GM19035 (cell line): ENCODE results near the gene GATA5.
A peak's percentile ranks its signal among the peaks of the same experiment; 100 is the strongest.
"Not testable (repeated sequence)": the region's sequence is repeated elsewhere in the genome, so short reads cannot be mapped to it uniquely, and the experiment has no call there.

Source experiments
- ATAC-seq: cut with Tn5 transposase; IDR thresholded peaks from one replicate; pipeline ENCODE4 v1.9.1; 2021; ENCODE audit not compliant: unreplicated experiment

The GATA5 gene

DNA sequence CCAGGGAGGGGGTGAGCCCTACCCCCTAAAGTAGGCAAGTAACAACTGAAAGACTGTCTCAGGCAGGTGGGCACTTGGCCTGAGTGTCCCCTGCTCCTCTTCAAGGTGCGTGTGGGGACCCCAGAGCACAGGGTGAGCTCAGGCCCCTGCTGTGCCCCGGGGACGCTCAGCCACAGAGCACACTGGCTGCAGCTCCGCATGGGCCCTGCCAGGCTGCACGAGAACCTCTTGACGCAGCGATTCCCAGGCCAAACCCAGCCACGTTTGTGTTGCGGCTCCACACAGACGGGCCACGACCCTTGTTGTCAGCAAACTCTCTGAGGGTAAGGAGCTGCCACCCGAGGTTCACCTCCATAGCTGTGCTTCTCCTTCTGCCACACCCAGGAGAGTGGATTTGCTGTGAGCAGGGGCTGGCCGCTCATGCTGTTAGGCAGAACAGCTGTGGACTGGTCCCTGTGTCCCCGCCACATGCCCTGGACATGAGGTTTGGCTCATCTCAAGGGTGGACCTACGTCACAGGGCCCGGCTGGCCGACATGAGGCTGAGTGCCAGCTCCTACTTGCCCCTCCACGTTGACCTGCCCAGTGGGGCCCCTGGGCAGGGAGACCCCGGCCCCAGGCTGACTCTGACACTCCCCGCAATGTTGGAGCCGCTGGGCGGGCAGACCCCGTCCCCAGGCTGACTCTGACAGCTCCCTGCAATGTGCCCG, 29.7 kb upstream of the GATA5 start:
- no peak for ATAC-seq

DNA sequence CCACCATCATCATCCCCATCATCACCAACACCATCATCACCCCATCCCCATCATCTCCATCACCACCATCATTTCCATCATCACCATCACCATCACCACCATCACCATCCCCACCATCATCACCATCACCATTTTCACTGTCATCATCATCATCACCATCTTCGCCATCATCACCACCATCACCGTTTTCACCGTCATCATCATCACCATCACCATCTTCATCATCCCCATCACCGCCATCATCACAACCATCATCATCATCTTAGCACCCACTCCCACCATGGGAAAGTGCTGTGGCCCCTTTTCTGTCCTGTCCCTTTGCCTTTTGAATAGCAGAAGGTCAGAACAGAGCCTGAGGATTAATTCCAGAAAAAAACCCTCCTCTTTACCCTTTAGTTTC, 28.5 kb upstream of the GATA5 start:
- ATAC-seq = no peak

DNA sequence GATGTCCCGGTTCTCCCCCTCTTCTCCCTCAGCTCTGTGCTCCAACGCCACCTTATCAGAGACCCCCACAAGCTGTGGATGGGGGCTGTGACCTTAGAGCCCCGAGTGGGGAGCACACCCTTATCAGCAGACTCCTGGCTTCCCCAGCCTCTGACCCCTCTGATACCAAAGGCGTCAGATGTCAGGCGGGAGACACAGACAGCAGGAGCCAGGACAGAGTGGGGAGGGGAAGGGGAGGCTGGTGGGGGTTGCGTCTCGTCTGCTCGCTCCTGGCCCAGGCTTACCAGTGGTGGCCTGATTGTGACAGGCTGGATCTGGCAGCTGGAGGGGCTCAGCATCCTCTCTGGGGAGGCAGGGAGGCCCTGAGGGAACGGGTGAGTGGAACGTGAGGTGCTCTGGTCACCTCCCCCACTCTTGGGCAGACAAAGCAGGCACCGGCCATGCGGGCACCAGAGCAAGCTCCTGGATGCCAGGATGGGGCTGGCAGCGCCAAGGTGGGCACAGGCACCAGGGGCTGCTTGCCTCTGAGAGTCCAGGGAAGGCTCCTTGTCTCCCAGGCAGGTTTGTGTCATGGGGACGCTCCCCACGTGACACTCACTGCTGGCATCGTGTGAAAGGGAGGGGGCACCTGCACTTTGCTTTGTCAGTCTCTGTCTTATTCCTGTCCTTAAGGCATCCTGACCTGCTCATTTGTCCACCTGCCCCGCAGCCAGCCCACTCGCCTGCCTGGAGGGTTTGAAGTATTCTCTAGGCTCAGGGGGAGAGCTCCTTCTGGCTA, 27.8 kb upstream of the GATA5 start:
- ATAC-seq = no peak

DNA sequence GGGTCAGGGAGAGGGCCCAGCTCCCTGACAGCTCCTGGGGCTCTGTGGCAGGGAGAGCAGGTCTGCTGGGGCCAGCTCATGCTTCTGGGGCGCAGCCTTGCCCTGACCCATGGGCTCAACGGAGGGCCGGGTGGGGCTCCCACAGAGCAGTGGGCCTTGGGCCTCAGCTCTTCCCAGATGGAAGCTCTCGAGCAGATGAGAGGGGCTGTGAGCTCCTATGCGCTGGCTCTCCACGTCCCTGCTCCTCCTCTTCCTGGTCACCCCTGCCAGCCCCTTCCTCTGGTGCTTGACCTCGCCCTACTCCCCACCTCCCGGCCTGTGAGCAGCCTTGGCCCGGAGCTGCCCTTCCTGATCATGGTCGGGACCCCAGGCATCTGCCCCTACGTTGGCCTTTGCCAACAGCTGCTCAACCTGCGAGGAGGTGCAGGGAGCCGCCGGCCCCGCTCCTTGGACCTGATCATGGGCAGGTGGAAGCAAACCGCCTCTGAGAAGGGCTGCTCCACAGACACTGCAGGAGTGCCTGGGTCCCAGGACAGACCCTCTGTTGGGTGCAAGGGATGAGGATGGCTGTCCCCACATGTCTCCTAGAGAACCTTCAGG, 26.8 kb upstream of the GATA5 start:
- ATAC-seq = no peak

DNA sequence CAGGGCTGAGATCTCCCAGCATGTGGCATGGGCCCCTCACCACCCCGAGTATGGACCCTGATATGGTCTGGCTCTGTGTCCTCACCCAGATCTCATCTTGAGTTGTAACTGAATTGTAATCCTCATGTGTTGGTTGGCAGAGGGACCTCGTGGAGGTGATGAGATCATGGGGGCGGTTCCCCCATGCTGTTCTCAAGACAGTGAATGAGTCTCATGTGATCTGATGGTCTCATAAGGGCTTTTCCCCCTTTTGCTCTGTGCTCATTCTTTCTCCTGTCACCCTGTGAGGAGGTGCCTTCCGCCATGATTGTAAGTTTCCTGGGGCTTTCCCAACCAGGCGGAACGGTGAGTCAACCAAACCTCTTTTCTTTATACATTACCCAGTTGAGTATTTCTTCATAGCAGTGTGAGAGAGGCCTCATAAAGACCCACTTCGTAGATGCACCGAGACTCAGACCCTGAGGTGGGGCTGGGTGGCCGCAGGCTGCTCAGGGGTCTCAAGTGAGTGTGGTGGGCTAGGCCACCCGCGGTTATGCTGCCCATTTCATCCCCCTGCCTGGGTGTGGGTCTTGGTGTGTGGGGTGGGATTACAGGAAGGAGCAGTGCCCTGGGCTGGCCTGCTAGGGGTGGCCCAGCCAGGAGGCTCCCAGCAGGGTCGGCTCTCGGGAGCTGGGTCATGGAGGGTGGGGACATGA, 26.2 kb upstream of the GATA5 start:
- peak; percentile 83 for ATAC-seq

DNA sequence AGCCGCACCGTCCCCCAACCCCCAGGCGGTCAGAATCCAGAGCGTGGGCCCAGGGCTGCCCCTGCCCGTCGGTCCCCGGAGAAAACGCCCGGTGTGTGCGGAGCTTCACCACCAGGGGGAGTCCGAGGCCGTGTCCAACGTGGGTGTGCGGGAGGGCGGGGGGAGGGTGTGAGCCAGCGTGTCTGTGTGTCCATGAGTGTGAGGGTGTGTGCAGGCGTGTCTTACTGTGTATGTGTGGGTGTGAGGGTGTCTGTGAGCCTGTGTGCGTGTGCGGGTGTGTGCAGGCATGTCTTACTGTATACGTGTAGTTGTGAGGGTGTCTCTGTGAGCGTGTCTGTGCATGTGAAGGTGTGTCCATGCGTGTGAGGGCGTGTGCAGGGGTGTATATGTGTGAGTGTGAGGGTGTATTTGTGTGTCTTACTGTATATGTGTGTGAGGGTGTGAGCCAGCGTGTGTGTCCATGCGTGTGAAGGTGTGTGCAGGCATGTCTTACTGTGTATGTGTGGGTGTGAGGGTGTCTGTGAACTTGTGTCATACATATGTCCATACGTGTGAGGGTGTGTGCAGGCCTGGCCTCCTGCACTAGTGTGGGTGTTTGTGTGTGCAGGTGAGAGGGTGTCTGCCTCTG, 24.6 kb upstream of the GATA5 start:
- no peak for ATAC-seq

DNA sequence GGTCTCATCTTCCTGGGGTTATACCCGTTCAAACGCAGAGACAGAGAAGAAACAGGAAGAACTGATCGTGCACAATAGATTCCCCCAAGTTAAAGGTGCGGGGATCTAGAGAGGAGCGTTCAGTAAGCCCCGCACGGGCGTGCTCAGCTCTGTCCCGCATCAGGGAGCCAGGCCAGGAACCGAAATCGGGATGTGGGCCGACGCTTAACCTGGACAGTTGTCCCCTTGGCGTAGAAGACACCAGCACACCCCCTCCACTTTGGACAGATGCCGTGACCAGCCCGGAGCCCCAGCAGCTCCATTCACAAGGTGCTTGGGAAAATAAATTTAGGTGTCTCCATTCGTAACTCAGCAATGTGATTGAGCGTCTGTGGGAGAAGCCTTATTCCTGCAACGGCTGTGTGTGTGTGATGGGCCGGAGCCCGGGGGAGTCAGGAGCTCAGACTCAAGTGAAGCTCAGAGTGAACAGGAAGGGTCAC, 24.0 kb upstream of the GATA5 start:
- no peak for ATAC-seq

DNA sequence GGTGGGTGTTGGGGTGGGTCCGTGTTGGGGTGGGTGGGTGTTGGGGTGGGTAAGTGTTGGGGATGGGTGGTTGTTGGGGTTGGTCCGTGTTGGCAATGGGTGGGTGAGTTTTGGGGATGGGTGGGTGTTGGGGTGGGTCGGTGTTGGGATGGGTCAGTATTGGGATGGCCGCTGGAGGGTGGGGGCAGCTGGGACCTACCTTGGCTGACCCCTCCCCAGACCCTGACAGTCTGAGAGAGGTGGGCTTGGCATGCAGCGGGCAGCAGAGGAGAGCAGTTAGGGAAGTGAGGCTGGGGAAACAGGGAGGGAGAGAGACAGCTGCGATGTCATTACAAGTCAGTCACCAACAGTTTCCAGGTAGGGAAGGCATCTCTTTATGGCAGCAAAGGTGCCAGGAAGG, 23.1 kb upstream of the GATA5 start:
- no peak for ATAC-seq

DNA sequence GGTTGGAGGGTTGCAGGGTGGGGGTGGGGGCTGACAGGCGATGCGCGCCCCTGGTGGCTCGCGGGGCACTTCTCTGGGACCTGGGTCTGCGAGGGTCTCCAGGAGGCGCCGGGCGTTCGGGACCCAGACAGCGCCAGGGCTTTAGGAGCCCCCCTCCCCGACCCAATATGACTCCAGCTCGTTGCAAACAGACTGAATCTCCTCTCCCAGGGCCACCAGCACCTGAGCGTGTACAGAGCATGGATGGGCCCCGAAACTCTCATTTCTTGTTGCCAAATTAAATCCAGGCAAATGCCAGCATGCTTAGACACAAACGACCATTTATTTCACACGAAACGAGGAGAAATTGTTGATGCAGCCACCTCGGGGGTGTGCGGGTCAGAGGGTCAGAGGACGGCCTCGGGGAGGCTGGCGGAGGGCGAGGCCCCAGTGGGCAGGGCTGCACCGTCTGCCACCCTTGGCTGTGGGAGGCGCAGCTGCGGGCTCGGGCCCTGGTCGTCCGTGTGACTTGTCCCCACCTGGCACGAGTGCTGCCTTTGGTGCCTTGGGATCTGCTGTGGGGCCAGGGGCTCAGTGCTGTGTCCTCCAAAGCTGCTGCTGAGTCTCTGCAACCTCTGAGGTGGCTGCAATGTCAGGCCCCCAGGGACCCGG, 20.9 kb upstream of the GATA5 start:
- no peak for ATAC-seq

DNA sequence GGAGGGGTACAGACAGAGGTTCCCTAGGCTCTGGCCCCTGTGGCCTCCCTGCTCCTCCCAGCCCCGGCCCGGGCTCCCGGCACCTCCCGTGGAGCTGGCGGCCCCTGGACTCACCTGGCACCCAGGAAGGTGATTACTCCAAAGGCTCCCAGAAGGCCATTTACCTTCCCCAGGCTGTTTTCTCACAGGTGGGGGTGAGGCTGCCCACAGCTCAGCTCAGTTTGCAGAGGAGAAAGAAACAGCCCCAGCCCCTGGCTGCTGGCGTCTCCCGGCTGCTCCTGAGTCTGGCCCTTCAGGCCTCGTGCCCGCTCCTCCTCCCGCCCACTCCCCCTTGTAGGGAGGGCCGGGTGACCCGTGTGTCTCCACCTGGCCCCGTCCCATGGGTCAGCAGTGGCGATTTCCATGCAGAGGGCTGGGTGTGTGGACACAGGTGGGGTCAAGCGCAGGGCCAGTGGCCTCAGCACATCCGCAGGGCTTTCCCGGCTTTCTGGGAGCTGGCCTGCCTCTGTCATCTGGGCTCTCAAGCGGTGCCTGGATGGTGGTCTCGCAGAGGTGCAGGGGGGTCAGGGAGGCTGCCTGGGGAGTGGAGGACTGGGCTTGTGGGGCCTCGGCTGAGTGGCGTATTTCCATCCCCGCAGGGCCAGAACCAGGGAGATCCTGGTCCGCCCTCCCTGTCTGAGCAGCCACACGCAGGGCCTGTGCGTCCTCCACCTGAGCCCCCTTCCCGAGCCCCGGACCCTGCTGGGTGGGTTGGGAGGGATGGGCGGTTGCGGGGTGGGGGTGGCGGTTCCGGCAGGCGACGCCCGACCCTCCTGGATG, 20.2 kb upstream of the GATA5 start:
- ATAC-seq = no peak

DNA sequence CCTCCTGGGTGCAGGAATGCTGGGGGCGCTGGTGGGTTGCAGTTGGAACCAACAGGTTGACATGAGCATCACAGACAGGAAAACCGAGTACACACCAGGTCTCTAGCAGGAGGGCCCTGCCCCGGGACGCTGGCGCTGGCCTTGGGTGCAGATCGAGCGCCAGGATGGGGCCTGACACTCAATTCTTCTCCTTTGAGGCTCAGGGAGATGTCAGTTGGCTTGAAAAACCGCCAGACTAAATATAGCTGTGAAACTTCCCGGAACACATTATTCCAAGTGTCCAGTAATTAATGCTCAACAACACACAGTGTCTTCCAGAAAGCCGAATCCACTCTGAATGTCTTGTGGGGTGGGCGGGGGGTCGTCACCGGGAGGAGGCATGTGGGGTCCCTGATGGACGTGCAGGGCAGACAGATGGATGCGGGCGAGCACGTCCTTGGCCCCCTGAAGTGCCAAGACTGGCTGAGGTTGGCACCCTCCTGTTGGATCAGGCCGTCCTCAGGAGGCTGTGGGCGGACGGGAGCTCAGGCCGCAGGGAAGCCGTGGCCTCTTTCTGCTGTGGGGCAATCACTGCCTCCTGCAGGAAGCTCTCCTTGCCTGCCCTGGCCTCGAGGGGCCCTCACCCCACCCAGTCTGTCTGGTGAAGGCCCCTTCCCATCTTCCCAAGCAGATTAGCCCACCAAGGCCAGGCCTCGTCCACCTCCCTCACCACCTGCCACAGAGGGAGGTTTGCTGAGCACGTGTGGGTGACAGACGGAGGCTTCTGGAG, 19.4 kb upstream of the GATA5 start:
- no peak for ATAC-seq

DNA sequence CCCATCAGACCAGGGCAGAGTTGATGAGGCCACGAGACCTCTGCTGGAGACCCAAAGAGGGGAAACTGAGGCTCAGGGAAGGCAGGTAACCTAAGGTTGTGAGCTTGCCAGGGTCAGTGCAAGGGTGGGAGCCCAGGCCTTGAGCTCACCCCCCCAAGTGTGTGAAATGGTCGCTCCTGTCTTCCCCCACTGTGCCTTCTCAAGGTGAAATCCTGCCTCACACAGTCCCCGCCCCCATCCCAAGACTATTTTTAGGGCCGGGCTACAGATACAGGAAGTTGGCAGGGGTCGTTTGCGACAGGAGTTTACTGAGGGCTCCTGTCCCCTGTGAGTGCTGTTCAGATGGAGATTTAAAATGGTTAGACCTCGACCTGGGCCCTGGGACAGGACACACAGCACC, 18.7 kb upstream of the GATA5 start:
- no peak for ATAC-seq

DNA sequence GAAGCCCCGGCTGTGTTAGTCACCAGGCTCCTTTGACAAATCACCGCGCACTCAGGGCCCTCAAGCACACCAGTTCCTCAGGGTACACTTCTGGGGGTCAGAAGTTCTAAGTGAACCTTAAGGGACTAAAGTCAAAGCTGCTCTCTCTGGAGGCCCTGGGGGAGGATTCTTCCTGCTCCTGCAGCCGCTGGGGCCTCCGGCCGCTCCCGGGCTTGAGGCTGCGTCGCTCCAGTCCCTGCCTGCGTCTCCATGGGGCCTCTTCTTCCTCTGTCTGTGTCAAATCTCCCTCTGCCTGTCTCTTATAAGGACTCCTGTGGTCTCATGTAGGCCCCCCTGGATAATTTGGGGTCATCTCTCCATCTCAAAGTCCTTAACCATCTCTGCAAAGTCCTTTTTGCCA, 18.1 kb upstream of the GATA5 start:
- no peak for ATAC-seq

DNA sequence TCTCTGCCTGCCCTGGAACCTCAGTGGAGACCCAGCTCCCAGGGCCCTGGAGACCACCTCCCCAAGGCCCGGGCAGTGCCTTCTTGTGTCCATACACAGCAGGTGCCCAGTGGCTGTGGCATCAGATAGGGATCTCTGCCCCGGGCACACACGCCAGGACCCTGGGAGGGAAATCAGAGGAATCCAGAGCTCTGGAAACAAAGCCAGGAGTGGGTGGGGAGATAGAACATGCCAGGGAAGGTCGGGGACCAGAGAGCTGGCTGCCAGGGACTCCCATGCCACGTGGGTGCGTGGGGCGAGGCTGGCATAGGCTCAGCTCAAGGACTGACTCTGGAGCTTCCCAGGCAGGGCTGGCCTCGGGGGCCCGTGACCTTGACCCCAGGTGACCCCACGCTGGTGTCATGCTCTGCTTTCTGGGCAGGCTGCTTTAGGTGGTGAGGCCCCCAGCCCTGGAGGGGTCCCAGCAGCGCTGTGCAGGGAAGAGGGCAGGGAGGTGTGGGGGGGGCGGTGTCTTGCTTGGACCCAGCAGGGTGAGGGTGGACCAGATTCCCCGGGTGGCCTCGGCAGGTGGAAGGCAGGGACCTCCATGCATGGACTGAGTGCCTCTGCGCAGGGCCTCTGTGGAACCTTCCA, 17.6 kb upstream of the GATA5 start:
- no peak for ATAC-seq

DNA sequence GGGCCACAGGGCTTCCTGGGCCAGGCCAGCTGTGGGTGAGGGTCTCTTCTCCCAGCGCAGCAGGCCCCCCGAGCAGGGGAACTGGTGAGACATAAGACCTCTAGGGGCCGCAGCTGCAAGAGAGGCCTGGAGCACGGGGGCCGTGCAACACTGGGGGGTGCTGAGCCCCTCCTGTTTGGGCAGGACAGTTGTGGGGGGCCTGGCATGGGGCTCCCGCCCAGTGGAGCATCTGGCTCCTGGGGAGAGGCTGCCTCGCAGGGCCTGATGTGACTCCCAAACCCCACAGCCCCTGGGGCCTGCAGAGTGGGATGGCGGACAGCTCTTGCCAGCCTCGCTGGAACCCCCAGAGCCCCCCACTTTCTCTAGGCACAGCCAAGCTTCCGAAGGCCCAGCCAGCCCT, 16.9 kb upstream of the GATA5 start:
- no peak for ATAC-seq

DNA sequence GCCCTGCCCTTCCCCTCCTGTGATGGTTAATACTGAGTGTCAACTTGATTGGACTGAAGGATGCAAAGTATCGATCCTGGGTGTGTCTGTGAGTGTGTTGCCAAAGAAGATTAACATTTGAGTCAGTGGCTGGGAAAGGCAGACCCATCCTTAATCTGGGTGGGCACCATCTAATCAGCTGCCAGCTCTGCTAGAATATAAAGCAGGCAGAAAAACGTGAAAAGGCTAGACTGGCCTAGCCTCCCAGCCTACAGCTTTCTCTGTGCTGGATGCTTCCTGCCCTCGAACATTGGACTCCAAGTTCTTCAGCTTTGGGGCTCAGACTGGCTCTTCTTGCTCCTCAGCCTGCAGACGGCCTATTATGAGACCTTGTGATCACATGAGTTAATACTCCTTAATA, 15.0 kb upstream of the GATA5 start:
- not testable (repeated sequence) for ATAC-seq

DNA sequence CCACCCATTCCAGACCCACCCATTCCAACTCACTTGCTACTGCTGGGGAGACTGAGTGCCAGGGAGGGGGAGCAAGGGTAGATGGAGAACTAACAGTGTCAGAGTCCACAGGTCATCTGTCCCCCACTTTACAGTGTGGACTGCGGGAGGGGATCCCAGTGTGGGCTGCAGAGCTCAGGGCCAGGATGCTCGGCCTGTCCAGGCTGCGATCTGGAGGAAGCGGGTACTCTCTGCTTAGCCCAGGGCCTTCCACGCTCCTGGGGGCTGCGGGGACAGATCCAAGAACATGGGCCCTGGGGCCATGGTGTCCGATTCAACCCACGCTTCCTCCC, 14.1 kb upstream of the GATA5 start:
- no peak for ATAC-seq

DNA sequence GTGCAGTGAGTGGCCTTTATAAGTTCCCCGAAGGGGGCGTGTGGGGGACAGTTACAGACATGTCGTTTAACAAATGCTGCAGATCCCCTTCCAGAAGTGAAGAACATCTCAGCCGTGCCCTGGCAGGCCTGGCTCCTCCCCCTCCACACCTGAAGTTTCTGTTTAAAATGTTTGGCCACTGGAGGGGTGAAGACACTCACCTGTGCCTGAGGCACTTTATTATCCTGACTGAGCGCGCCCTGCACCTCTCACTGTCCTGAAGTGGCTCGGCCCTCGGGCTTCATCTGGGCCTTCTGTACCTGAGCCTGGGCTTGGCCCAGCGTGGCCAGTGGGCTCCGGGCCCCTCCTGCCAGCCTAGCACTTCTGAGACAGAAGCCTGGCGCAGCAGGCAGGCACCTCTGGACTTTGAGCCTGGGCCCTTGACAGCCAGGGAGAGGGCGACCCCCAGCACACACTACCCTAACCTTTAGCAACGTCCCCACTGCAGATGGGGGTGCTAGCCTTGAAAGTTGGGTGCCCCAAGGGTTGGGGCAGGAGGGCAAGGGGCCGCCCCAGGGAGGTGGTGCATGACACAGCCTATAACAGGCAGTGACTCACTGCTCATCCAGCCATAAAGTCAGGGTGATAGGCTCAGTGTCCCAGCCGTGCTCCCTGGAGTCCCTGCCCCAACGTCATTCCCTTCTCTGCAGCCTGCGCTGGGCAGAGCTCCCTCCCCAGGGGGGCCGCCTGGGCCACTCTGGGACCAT, 13.6 kb upstream of the GATA5 start:
- no peak for ATAC-seq
